ENCODE measurements around the gene PPP1R16B.

GRCh38 chr20:38951611-38952010 lies 146.1 kb downstream of the PPP1R16B start:
- TF ChIP-seq CTCF (IDR thresholded peaks at IDR 0.05) (no peak), POLR2A (IDR thresholded peaks at IDR 0.05) (no peak)

All from right lobe of liver (tissue), 4 donors.